ENCODE measurements around the gene SIGLEC1.

The SIGLEC1 gene

GRCh38 chr20:3759316-3759823 lies 47.0 kb upstream of the SIGLEC1 start:
- TF ChIP-seq REST (IDR thresholded peaks at IDR 0.05; ENCODE audit: insufficient replicate concordance, low read depth) (no peak), POLR2AphosphoS5 (IDR thresholded peaks at IDR 0.05; ENCODE audit: low read depth) (no peak)
- Histone ChIP-seq H3K4me3 (replicated peaks; ENCODE audit: insufficient read depth, low read length) (no peak overlapping the region), H3K27ac (replicated peaks) (no peak overlapping the region), H3K27me3 (ENCODE audit: insufficient read depth, poor library complexity, severe bottlenecking) (no peaks in the 10 kb centered on the region)
- DNase-seq (ENCODE audit: low read depth in 1 of 2, low spot score in 1 of 2), result no peak

GRCh38 chr20:3758566-3758965 lies 46.2 kb upstream of the SIGLEC1 start:
- DNase-seq (ENCODE audit: low read depth in 1 of 2, low spot score in 1 of 2), result no peak

GRCh38 chr20:3757268-3757667 lies 44.9 kb upstream of the SIGLEC1 start:
- Histone ChIP-seq H3K27ac (replicated peaks) (no peak overlapping the region), H3K27me3 (ENCODE audit: insufficient read depth, poor library complexity, severe bottlenecking) (no peaks in the 10 kb centered on the region), H3K4me3 (replicated peaks; ENCODE audit: insufficient read depth, low read length) (no peak overlapping the region)
- no peak for TF ChIP-seq SPI1 (IDR thresholded peaks at IDR 0.05; ENCODE audit: borderline replicate concordance, low read depth)
- TF ChIP-seq CTCF (IDR thresholded peaks at IDR 0.05; ENCODE audit: insufficient read depth, low read length), result no peak
- TF ChIP-seq GABPA (IDR thresholded peaks at IDR 0.05; ENCODE audit: low read depth), result no peak
- no peak for TF ChIP-seq REST (IDR thresholded peaks at IDR 0.05; ENCODE audit: insufficient replicate concordance, low read depth)
- no peak for TF ChIP-seq POLR2AphosphoS5 (IDR thresholded peaks at IDR 0.05; ENCODE audit: low read depth)
- no peak for DNase-seq (ENCODE audit: low read depth in 1 of 2, low spot score in 1 of 2)

More at GRCh38 chr20:3758566-3758965, 46.2 kb upstream of the SIGLEC1 start:
- TF ChIP-seq SPI1 (IDR thresholded peaks at IDR 0.05; ENCODE audit: borderline replicate concordance, low read depth) (no peak), POLR2AphosphoS5 (IDR thresholded peaks at IDR 0.05; ENCODE audit: low read depth) (no peak), GABPA (IDR thresholded peaks at IDR 0.05; ENCODE audit: low read depth) (no peak), CTCF (IDR thresholded peaks at IDR 0.05; ENCODE audit: insufficient read depth, low read length) (no peak), REST (IDR thresholded peaks at IDR 0.05; ENCODE audit: insufficient replicate concordance, low read depth) (no peak)
- H3K4me3 ChIP-seq (replicated peaks; ENCODE audit: insufficient read depth, low read length), result no peak overlapping the region
- H3K27ac ChIP-seq (replicated peaks), result no peak overlapping the region
- H3K27me3 ChIP-seq (ENCODE audit: insufficient read depth, poor library complexity, severe bottlenecking), result no peaks in the 10 kb centered on the region
